Transverse colon (tissue), 3 donors: ENCODE results near the gene SVOP.

ENCODE experiments used
- EP300 ChIP-seq: sonication (generic); formaldehyde crosslinking; IDR thresholded peaks from one replicate; pipeline ENCODE4 v1.6.1; 2017; ENCODE audit warnings: antibody characterized with exemption, low read depth
- POLR2AphosphoS5 ChIP-seq, 3 donors: sonication (generic); formaldehyde crosslinking; IDR thresholded peaks; one replicate each; pipeline ENCODE4 v1.6.1; 2016; ENCODE audit warnings: antibody characterized with exemption in 3 of 3

GRCh38 chr12:108916336-108916735 lies 104.5 kb downstream of the SVOP start:
- no peak for TF ChIP-seq POLR2AphosphoS5 (IDR thresholded peaks at IDR 0.05)
- TF ChIP-seq EP300 = no peak
